ENCODE results near the gene DNAL4.

Gene DNAL4

DNA sequence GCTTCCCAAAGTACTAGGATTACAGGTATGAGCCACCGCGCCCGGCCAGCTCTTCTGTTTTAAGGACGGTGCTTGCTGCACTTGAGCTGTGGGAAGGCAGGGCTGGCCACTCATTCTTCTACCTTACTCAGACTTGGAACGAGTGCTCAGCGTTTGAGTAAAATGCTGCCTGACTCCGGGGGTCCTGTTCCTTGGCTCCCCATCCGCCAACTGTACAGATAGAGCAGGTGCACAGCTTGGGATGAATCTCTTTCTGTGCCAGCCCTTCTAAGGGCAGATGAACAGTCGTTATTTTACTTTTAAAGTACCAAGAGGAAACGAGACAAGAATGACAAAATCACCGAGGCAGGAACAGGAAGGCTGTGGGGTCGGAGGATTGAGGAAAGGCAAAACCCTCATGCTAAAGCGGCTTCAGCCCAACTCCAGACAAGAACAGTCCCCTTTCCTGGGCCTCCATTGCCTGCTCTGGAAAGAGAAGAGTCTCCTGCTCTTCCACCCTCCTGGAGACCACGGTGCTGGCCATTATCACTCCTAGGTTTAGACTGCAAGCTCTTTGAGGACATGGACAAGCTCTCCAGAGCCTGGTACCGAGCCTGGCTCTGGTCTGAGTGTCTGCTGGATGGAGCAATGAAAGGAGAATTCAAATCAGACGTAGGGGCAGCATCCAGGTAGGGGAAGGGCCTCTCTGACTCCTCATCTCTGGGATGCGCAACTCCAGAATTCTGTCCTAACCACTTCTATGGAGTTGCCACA, 37.1 kb downstream of the DNAL4 start:
- no peak for DNase-seq

DNA sequence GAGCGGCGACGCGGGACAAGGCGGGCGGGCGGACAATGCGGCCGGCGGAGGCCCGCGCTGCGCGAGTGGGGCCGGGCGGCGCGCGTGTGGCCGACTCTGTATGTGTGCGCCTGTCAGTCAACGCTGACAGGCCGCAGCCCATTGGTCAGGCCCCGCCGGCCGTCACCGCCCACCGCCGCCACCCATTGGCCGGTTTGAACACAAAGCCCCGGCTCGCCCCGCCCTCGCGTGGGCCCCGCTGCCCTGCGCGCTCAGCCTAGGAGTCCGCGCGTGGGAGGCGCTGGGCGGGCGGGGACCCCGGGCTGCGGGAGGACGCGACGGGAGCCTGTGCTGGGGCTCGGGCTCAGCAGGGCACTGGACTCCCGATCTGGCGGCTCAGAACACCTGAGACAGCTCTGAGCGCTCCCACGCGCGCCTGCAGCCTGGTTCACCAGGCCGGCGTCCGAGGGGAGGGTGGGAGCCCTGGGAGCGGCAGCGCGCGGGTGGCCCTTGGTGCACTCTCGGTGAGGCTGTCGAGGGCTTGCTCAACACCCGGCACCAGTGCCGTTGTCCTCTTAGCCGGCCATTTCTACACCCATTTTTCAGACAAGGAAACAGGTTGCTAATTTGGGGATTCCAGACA, 37.9 kb downstream of the DNAL4 start, which contains the start of gene SUN2:
SUN2 (minus strand) TSS at position 88 of the 622 bp plus-strand sequence. CDS start 3,370 bp downstream, outside the sequence.
- peak; percentile 62 for DNase-seq

DNA sequence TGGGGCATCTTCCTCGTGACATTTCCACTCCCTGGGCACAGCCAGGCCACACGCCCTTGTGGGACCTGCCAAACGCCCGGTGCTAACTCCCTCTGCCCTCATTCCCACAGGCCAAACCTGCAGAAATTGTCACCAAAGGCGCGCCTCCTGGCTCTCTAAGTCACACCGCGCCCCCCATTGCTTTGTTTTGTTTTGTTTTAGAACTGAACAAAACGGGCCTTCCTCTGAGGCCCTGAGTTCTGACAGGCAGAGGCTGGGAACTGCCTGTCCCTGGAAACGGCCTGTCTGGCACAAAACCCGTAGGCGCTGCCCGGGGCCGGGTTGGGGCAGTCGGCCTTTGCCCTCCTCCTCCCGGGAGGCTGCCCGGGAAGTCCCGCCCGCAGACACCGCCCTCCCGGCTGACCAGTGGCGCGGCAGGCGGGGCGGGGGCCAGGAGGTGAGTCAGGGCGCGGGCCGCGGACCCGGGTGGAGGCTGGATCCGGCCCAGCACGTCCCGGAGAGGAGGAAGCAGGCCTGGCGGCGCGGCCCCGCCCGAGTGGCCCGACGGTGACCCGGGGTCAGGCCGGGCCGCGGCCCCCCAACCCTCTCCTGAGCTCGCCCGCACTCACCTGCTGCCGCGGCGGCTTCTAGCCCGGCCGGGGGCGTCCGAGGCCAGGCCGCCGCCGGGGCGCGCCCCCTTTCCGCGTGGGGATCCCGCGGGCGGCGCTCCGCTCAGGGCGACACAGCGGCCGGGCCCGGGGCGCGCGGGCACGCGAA, 38.6 kb downstream of the DNAL4 start:
- peak; percentile 66 for DNase-seq

DNA sequence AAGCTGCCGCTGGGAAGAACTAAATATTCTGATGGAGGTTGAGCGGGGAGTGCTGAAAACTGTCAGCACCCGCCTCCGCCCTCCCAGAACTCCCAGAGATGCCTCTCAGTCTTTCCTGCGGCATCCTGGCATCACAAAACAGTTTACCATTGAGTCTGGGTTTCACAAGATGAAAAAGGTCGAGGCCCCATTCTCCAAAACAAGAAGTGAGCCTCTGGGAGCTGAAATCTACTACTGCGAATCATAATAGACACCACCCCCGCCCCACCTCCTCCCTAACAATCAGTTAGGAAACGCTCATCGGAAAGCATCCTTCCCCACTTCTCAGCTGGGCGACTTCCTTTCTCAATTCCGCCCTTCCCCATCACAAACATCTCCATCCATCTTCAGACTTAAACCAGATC, 39.2 kb downstream of the DNAL4 start:
- DNase-seq, result no peak

DNA sequence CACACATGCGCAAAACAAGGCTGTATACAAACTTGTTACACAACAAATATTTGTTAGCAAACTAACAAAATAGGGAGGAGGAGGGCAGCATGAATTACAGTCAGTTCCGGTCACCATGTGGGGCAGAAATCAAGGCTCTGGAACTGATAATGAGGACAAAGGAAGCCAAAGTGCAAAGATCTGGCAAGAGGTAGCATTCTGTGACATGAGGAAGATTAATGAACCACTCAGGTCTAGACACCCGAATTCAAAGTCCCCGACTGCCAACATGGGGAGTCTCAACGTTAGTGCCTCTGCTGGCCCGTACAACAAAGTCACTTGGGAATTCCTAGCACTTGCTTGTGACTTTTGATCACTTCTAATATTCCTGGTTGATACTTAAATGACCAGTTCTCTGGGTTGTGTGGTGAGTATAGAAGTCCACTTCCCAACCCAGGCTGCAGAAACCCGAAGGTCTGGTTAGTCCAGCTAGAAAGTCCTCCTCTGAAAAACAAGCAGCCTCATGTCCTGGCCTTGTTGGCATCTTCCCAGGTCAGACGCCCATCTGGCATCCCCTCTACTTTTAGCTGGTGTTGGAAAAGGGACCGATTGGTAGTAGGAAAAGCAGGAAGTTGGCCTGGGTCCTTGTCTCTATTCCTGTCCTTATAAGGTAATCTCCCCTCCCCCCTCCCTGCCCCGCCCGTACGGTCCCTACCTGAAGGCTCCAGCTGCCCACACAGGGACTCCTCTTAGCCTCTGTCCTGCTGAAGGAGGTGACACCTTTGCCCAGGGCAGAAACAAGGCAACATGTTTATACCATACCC, 39.8 kb downstream of the DNAL4 start:
- DNase-seq, result peak; percentile 21

DNA sequence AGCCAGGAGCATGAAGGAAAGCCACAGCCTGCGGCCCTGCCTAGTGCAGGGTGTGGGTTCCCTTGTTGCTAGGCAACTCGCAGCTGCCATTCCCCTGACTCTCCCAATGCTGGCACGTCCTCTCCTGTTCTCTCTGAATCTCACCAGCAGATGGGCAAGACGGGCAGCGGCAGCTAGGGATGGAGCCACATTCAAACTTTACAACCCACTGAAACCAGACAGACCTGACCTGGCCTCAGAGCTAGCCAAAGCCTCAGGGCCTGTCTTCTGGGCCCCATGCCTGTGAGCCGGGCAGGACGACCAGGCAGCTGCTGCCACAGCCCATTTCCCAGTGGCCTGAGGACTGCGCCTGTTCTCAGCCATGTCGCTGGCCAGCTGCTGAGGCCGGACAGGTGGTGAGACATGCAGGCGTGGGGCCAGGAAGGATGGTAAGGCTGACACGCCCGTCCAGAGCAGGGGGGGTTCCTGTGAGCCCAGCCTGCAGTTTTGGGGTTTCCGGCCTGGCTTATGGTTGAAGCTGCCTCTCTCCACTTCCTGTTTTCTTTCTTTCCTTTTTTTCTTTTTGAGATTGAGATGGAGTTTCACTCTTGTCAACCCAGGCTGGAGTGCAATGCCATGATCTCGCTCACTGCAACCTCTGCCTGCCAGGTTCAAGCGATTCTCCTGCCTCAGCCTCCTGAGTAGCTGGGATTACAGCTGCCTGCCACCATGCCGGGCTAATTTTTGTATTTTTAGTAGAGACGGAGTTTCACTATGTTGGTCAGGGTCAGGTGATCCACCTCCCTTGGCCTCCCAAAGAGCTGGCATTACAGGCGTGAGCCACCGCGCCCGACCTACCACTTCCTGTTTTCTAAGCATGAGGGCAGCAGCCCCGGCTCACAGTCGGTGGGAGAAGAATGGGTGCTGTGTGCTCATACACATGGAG, 42.3 kb downstream of the DNAL4 start:
- DNase-seq, result no peak

DNA sequence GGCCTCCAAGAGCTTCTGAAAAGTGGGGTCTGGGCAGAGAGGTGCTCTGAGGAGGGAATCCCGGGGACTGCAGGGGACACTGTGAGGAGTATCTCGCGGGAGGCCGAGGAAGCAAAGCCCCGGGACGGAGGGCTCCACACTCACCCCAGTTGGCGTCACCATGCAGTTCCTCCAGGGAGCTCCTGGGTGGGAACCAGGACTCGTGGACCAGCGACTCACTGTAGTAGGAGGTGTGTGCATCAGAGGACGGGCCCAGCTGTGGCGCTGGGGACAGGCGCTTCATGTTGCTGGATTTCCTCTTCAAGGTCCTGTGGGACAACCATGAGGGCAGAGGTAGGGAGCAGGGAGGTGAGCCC, 42.9 kb downstream of the DNAL4 start:
- DNase-seq, result no peak

DNA sequence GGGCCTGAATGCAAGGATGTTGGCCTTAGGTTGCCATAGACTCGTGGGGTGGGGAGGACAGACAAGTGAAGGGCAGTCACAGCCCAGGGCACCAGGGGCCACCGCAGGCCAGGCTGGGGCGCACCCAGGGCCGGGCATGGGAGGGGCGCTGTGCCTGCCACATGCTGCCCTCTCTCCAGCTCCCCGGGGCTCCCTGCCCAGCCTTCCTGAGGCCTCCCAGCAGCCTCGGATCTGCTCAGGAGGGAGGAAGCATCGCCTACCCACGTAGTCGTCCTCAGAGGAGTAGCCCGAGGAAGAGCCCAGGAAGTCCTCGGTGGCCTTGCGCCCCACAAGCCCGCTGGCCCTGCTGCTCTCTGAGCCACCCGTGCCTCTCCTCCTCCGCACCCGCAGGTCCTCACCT, 43.3 kb downstream of the DNAL4 start:
- DNase-seq, result no peak

DNA sequence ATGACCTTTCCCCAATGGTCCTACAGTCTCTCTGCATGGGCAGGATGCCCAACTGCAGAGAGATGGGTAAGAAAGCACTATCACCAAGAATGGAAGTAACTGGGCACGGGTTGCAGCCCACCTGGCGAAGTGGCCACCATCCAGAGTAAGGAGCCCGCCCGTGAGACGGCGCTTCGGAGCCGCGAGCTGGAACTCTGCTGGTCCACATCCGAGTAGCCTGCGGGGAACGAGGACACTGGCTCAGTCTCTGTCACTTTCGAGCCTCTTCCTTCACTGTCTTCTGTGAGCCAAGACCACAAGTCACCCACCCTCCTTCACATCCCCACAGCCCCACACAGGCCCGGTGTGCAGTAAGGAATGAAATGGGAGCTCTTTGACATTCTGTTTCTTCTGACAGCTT, 43.8 kb downstream of the DNAL4 start:
- no peak for DNase-seq

DNA sequence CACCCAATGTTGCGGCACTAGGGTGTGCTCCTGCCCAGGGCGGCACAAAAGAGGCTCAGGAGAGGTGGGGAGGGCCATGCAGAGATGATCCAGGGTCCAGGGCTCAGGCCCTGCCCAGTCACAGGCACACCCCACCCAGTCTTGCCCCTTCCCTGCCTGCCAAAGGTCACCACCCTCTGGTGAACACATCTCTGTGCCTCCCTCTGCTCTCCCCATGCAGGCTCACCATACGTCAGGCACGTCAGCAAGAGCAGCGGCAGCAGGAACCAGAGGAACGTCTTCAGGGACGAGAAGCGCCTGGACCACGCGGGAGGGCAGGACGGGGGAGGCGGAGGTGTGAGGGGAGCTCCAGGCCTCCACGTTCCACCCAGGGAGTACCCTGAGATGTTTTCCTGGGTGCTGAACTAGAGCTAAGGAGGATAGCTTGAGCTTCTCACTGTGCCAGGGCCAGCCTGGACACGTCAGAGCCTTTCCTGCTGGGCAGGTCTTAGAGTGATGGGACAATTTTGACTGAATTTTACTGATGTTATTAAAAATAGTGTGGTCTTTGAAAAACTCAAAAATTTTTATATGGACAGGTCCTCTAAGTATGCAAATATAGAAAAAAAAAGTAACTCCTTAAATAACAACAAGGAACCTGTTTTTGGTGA, 45.3 kb downstream of the DNAL4 start:
- no peak for DNase-seq

DNA sequence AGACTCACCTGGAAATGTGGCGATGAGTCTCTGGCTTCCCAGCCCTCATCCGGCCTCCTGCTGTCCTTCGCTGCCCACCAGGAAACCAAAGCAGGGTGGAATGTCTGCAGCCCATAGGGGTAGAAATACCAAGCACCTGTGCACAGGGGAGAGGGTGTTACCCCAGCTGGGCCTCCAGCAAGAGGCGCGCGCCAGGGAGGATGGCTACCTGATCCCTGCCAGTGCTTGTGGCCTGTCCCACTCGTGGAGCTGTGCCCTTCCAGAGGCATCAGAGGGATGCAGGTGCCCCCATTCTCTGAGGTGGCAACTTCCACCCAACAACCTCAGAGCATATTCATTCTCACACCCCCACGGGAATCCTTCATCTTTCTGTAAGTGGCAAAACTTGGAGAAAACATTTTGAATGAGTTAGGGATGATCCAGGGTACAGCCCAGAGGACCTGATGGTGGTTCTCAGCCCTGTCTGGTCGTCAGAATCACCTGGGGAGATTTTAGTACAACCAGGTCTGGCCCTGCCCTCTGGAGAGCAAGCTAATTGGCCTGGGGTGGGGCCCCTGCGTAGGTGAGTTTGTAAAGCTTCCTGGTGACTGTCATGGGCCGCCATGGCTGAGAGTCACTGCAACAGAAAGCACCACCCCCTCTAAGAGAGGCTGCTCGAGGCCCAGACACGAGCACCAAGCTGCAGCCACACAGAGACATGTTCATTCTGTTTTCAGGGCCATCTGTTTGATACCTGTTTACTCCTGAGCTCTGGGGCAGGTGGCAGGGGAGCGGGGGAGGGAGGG, 48.1 kb downstream of the DNAL4 start:
- DNase-seq, result no peak

DNA sequence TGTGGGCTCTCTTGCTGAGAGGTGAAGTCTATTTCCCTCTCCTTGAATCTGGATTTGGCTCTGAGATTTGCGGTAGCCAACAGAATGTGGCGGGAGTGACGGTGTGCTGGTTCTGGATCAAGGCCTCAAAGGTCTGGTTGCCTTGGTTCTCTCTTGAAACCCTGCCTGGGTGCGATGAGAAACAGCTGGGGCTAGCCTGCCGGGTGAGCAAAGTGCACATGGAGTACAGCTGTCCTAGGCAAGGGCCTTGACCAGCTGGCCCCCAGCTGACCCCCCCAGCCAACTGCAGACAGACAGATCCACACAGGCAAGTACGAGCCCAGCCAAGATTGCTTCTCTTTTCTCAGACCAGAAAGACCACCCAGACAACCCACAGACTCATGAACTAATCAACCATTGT, 49.0 kb downstream of the DNAL4 start:
- no peak for DNase-seq

DNA sequence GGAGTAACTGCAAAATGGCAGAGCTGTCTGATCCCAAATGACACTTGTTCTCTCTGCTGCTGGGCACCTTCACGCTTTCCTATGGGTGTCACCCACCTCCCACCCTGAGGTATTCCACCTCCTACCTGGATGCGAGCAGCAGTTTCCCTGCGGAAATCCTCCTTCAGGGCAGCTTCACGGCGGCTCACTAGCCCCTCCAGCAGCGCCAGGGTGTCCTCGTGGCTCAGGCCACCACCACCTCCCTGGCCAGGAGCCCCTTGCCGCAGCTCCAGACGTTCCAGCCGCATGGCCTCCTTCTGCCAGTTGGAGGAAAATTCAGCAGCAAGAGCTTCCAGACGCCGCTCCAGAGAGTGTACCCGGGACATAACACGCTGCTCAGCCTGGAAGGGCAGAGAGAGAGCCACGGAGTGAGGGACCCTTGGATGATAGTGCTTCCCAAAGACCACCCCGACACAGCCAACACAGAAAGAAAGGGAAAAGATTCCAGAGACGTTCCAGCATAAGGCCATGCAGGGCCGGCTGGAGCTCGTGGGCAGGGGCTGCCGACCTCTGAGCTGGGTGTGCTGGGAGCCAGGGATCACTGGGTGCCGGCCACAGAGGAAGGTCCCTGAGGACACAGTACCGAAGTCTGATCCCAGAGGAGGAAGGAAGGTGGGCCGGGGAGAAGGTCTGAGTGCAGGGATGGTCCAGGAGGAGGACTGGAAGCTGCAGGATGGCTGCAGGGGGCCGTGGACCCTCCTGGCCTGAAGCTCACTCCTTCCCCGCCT, 51.6 kb downstream of the DNAL4 start:
- no peak for DNase-seq

DNA sequence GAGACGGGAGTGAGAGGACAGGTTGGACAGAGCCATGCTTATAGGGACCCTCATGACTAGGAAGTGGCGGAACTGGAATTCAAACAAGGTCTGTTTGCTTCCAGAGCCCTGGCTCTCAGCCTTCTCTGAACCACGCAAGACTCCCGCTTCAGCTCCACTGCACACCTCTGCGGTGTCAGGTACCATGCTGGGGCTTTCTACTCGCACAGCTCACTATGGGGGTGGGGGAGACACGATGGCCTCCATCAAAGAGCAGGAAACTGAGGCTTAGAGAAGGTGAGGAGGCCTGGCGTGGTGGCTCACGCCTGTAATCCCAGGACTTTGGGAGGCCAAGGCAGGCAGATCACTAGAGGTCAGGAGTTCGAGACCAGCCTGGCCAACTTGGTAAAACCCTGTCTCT, 52.4 kb downstream of the DNAL4 start:
- DNase-seq, result no peak

DNA sequence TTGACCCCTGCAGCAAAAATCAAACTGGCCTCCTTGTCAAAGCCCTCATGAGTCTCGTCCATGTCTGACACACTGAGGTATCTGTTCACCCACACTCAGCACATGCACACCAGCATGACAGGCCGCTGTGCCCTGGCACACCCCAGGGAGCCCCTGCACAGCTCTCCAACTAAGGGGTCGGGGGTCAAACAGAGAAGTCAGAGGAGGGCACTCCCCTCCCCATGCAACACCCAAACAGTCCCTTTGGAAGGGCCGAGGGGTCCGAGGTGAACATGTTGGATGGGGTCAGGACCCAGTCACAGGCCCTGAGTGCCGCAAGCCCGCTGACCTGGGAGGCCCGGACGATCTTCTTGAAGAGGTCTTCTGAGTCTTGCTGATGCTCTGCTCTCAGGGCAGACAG, 52.8 kb downstream of the DNAL4 start:
- no peak for DNase-seq

DNA sequence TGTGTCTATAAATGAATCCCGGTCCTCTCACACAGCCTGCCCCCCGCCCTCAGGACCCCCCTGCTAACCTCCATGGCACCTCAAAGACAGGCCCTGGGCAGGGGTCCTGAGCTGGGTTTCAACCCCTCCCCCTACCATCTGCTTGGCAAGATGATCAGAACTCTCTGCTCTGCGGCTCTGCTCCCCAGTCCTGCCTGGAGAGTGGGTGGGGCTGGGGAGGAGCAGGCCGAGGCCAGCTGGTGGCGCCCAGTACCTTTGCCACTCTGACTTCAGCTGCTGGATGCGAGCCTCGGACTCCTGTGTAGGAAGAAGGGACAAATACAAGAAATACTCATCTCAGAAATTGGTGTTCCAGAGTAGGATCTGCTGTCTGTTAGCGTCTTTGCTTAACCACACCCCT, 53.2 kb downstream of the DNAL4 start:
- DNase-seq, result no peak

DNA sequence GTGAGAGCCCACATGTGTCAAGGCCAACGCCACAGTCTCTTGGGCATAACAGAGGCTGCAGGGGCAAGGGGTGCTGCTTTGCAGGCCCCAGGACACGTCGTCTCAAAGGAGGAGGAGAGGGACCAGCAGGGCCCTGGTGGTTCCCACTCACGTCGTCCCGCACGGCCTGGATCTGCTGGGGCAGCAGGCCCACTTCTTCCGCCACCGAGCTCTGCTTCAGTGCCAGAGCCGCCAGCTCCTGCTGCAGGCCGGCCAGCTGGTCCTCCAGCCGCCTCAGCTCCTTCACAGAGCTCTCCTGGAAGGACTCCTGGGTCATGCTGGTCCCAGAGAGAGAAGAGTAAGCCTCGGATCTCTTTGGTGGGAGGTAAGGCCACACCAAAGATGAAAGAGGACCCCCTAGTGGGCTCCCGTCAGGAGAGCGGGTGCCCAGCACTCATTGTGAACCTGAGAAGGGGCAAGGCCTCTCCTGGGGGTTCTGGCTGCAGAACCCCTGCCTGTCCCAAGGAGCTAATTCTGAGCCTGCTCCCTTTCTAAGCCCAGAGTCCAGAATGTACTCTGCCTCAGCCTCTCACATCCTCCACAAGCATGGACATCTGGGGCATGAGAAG, 53.7 kb downstream of the DNAL4 start:
- DNase-seq, result no peak

DNA sequence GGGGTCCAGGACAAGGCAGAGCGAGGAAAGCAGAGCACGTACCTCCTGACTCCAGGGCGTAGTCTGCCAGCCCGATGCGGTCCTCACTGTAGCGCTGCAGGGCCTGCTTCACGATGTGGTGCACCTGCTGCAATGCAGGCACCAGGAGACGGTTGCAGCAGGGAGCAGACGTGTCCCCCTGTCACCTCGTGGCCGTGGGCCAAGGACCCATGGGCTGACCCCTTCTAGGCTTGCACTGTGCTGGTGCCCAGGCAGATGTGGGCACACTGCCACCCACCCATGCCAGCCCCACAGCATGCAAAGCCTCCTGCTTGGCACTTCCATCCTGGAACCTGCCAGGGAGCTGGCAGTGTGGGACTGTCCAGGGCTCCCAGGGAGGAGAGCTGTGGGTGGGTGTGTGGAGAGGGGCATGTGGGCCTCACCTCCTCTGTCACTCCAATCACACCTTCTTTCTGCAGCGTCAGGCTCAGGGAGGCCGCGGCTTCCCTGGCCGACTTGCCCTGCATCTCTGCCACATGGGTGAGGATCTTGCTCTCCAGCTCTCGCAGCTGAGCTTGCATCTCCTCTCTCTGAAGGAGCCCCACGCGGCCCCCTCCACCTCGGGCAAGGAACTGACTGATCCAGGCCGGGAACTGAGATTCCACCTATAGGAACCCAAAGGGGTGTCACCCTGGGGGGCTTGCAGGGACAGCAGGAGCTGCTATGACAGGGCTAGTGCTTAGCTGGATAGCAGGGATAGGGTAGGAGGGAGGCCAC, 54.5 kb downstream of the DNAL4 start:
- no peak for DNase-seq
